GM13977 (cell line): ENCODE results near the gene PLEKHH1.

ENCODE experiments used
- DNase-seq: peaks from one replicate; pipeline ENCODE4 v3.0.0; 2012; ENCODE audit warnings: low spot score
- CTCF ChIP-seq: IDR thresholded peaks from 2 replicates; pipeline ENCODE4 v1.5.1; 2012; ENCODE audit warnings: mild to moderate bottlenecking, control low read depth; ENCODE audit not compliant: insufficient read depth; ENCODE audit errors: extremely low read depth, missing control alignments
- in situ Hi-C: fragments of 300-500 bp; cut with MboI; formaldehyde crosslinking; loops from one replicate; pipeline ENCODE4 v1.12.0; 2022; ENCODE audit warnings: low sequenced_read_pairs, low pct_unique_long_range_greater_than_20kb, mixed read lengths, inconsistent platforms; ENCODE audit not compliant: unreplicated experiment

The PLEKHH1 gene

DNA sequence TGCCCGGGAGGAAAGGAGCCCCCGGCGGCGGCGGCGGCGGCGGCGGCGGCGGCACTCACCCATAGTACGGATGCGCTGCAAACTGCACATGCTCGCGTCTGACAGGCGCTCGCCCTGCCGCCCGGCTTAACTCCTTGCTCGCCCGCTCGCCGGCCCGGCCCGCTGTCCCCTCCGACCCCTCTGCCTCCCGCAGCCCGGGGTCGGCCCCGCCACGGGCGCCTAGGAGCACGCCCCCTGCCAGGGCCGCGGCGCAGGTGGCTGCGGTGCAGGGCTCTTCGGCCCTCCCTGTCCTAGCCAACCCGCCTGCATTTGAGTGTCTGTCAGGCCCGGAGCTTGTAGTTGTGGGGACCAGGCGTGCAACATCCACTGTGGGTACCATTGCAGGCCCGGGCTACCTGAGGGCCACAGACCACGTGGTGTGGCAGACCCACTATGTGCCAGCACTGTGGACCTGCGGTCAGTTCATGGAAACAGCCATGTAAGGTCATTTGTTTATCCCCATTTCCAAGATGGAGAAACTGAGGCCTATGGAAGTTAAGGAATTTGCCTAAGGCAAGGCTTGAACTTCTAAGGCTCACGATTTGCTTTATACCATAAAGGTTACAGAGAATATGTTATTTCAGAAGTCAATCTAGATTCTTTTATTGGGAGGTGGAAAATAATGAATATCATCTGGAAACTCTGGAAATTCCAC lies 17.6 kb upstream of the PLEKHH1 start:
- no peak for TF ChIP-seq CTCF
- in situ Hi-C loops, result no loop called here
- DNase-seq, result peak; percentile 80

- DNase-seq, result no peak
- in situ Hi-C loops, result no loop called here
- TF ChIP-seq CTCF, result no peak
Measured at GRCh38 chr14:67516676-67517075, 16.4 kb upstream of the PLEKHH1 start.

GRCh38 chr14:67517083-67517482 lies 16.0 kb upstream of the PLEKHH1 start:
- in situ Hi-C loops, result no loop called here
- DNase-seq, result no peak
- no peak for TF ChIP-seq CTCF

GRCh38 chr14:67519406-67519805 lies 13.7 kb upstream of the PLEKHH1 start:
- in situ Hi-C loops, result no loop called here
- TF ChIP-seq CTCF, result no peak
- DNase-seq, result no peak

GRCh38 chr14:67520482-67520881 lies 12.6 kb upstream of the PLEKHH1 start:
- in situ Hi-C loops, result no loop called here
- TF ChIP-seq CTCF, result no peak
- DNase-seq, result no peak

DNA sequence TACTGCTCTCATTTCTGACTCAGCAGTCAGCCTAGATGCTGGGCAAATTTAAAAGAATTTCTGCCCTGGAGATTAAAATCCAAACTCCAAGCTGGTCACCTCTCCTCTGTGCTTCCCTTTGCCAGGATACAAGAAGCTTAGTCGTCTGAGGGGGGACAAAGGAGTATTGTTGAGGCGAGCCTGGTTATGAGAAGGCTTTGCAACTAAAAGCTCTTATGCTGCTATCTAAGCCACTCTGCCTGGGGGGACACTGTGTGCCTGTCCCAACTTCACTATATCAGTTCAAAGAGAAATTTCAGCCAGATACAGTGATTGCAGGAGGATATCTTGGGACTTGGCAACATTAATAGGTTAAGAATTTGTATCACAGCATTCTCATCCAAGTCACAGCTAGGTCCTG lies 10.8 kb upstream of the PLEKHH1 start:
- no peak for TF ChIP-seq CTCF
- no peak for DNase-seq
- in situ Hi-C loops, result no loop called here
